Left cardiac atrium (tissue), 4 donors: Measurements from ENCODE around the gene NBEAL1. TPM values are rescaled to one million over a fixed set of nuclear protein-coding genes. Genes with fewer than 3 reads are reported as not detected.

Experiments used
- ATAC-seq, 2 donors: fragments of 200-7000 bp; cut with Tn5 transposase; one replicate each; pipeline ENCODE4 v1.9.1; 2020; ENCODE audit warnings: mild to moderate bottlenecking in 2 of 2, moderate library complexity in 2 of 2
- DNase-seq: peaks from one replicate; pipeline ENCODE4 v3.0.0-alpha.2; 2020
- intact Hi-C, 2 donors: fragments of 100-400 bp; cut with DNase I; formaldehyde crosslinking; loops; one replicate each; pipeline versions ENCODE4 v1.14.1 to v1.15.1; 2022 to 2023
- total RNA-seq, 2 donors: library from RNA; stranded (reverse); fragmentation: NEBNext Ultra II Directional; extraction: Animal tissue kit (Norgen Biotek cat#: 25700); gene quantifications; one replicate each; pipeline ENCODE4 v1.2.1, GENCODE V29; 2021
- donor health status: DM: no; HTN: yes; CAD: no.
- donor health status: DM: no; HTN: yes; CAD: no; lungs with severe emphysema.
- donor health status: DM: yes; HTN: yes; CAD: no.
- donor health status: Dilated cardiomyopathy.

NBEAL1 gene
- total RNA-seq, 2 donors from 2014 or later, result 19.8 to 21.1 TPM

DNA sequence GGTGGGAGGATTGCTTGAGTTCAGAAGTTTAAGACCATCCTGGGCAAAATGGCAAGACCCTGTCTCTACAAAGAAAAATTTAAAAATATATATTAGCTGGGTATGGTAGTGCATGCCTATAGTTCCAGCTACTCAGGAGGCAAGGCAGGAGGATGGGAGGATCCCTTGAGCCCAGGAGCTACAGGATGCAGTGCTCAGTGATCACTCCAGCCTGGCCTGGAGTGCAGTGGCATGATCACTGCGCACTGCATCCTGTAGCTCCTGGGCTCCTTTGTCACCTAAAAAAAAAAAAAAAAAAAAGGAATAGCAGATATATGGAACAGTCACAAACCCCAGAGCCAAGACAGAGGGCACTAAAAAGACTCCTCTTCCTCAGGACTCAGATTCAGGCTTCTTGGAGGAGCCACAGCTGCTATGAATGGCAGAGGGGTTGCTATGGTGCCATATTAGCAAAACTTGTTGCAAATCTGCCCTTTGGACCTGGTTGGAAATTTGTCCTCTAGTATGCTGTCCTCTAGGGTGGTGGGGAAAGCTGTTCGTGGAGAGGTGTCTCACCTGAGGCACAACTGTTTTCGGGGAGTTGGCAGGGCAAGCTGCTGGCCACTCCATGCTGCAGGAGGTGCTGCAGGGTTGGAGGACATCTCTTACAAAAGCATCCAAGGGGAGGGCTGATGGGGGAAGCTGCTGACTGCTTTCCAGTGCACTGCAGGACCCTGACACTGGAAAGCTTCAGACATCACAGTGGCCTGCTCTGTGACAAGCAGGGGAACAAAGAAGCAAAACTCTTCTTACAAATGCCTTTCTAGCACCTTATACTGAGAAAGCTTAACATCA, 246.9 kb downstream of the NBEAL1 start:
- DNase-seq, result no peak
- ATAC-seq, result no peak
- intact Hi-C loops, result no loop called here

Other genes with a start within 250 kb of the NBEAL1 start
- gene ICA1L, start 143.1 kb upstream of the NBEAL1 start, total RNA-seq, result 1 to 10 TPM; 6.3 to 9.0 TPM
- 10 to 100 TPM; 39.2 to 53.4 TPM for gene WDR12, start 103.2 kb upstream of the NBEAL1 start, total RNA-seq
- gene CARF, start 102.6 kb upstream of the NBEAL1 start, total RNA-seq, result 1 to 10 TPM; 6.5 to 8.0 TPM
- gene CYP20A1, start 224.1 kb downstream of the NBEAL1 start, total RNA-seq, result 10 to 100 TPM; 12.7 to 16.2 TPM